ENCODE measurements around the gene HEXA. TPM values are rescaled to one million over a fixed set of nuclear protein-coding genes. Genes with fewer than 3 reads are reported as not detected.
"Not testable (repeated sequence)": the region's sequence is repeated elsewhere in the genome, so short reads cannot be mapped to it uniquely, and the experiment has no call there.

The HEXA gene
- total and polyA plus RNA-seq, 4 donors: 38.1 to 69.0 (median 52.7) TPM

DNA sequence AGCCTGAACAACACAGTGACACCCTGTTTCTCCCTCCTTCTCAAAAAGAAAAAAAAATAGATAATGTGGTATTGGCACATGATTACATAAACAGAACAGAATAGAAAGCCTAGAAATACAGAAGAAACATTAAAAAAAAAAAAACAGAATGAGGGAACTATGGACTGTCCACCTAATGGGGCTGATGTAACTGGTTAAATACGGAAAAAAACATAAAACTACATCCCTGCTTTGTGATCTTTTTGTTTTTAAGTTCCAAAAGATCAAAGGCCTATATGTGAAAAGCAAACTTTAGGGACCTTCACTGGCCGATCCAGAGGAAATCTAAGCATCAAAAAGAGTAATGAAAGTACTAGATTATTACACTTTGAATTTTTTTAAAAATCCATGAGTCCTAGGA is 39.5 kb upstream of the HEXA start (continued):
- TF ChIP-seq, protein P1, sequence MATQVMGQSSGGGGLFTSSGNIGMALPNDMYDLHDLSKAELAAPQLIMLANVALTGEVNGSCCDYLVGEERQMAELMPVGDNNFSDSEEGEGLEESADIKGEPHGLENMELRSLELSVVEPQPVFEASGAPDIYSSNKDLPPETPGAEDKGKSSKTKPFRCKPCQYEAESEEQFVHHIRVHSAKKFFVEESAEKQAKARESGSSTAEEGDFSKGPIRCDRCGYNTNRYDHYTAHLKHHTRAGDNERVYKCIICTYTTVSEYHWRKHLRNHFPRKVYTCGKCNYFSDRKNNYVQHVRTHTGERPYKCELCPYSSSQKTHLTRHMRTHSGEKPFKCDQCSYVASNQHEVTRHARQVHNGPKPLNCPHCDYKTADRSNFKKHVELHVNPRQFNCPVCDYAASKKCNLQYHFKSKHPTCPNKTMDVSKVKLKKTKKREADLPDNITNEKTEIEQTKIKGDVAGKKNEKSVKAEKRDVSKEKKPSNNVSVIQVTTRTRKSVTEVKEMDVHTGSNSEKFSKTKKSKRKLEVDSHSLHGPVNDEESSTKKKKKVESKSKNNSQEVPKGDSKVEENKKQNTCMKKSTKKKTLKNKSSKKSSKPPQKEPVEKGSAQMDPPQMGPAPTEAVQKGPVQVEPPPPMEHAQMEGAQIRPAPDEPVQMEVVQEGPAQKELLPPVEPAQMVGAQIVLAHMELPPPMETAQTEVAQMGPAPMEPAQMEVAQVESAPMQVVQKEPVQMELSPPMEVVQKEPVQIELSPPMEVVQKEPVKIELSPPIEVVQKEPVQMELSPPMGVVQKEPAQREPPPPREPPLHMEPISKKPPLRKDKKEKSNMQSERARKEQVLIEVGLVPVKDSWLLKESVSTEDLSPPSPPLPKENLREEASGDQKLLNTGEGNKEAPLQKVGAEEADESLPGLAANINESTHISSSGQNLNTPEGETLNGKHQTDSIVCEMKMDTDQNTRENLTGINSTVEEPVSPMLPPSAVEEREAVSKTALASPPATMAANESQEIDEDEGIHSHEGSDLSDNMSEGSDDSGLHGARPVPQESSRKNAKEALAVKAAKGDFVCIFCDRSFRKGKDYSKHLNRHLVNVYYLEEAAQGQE (IDR thresholded peaks at IDR 0.05): no peak
- no peak for TF ChIP-seq RXRA (IDR thresholded peaks at IDR 0.05)
- no peak for TF ChIP-seq NR2F2 (IDR thresholded peaks at IDR 0.05)

DNA sequence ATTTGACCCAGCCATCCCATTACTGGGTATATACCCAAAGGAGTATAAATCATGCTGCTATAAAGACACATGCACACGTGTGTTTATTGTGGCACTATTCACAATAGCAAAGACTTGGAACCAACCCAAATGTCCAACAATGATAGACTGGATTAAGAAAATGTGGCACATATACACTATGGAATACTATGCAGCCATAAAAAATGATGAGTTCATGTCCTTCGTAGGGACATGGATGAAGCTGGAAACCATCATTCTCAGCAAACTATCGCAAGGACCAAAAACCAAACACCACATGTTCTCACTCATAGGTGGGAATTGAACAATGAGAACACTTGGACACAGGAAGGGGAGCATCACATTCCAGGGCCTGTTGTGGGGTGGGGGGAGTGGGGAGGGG is 37.5 kb upstream of the HEXA start:
- not testable (repeated sequence) for H3K4me1 ChIP-seq (ENCODE audit: control insufficient read depth in 4 of 4, insufficient read depth in 4 of 4, low read length in 3 of 4); H3K27ac ChIP-seq (ENCODE audit: low read depth in 1 of 2, low read length in 2 of 2); H3K36me3 ChIP-seq (ENCODE audit: control insufficient read depth in 4 of 4, insufficient read depth in 3 of 4, low read depth in 1 of 4, low read length in 3 of 4); H3K9me3 ChIP-seq (ENCODE audit: control insufficient read depth in 4 of 4, low read length in 3 of 4); H3K27me3 ChIP-seq (ENCODE audit: control insufficient read depth in 4 of 4, insufficient read depth in 4 of 4, low read length in 3 of 4); H3K4me3 ChIP-seq (ENCODE audit: low read depth in 1 of 3, low read length in 3 of 3); H3K9ac ChIP-seq (ENCODE audit: low read depth in 1 of 2, low read length in 2 of 2); DNase-seq (ENCODE audit: low spot score)
- WGBS: 82% methylated on average over 3 of the region's 3 CpGs

DNA sequence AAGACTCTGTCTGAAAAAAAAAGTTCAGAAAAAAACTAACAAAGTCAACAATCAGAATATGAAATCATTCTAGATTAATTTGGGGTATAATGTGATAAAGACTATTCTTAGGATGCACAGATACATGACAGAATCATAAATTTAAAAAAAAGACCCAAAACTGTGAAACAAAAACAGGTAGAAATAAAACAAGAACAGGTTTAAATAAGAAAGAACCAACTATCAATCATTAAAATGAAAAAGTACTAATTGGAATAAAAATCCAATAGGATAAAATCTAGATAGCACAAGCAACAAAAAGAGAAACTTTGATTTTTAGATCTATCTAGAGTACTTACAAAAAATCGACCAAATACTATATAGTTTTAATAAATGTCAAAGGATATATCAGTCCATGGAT is 35.7 kb upstream of the HEXA start:
- Histone ChIP-seq H3K27ac (ENCODE audit: low read depth in 1 of 2, low read length in 2 of 2) (no peak overlapping the region), H3K9me3 (ENCODE audit: control insufficient read depth in 4 of 4, low read length in 3 of 4) (no peaks in the 10 kb centered on the region), H3K9ac (ENCODE audit: low read depth in 1 of 2, low read length in 2 of 2) (no peak overlapping the region), H3K27me3 (ENCODE audit: control insufficient read depth in 4 of 4, insufficient read depth in 4 of 4, low read length in 3 of 4) (no peaks in the 10 kb centered on the region), H3K36me3 (ENCODE audit: control insufficient read depth in 4 of 4, insufficient read depth in 3 of 4, low read depth in 1 of 4, low read length in 3 of 4) (no peaks in the 10 kb centered on the region), H3K4me1 (ENCODE audit: control insufficient read depth in 4 of 4, insufficient read depth in 4 of 4, low read length in 3 of 4) (no peaks in the 10 kb centered on the region), H3K4me3 (ENCODE audit: low read depth in 1 of 3, low read length in 3 of 3) (no peak overlapping the region)
- TF ChIP-seq EGR1 (IDR thresholded peaks at IDR 0.05; ENCODE audit: low read depth in 2 of 2) (no peak), GABPA (IDR thresholded peaks at IDR 0.05 in 1 of 2, conservative IDR thresholded peaks at IDR 0.05 in 1 of 2) (no peak), HNF4A (conservative IDR thresholded peaks at IDR 0.05) (no peak), RAD21 (IDR thresholded peaks at IDR 0.05) (no peak), FOXA2 (IDR thresholded peaks at IDR 0.05) (no peak), JUND (IDR thresholded peaks at IDR 0.05) (no peak)
- TF ChIP-seq, protein P2, sequence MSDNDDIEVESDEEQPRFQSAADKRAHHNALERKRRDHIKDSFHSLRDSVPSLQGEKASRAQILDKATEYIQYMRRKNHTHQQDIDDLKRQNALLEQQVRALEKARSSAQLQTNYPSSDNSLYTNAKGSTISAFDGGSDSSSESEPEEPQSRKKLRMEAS (IDR thresholded peaks at IDR 0.05): no peak
- TF ChIP-seq, protein P3, sequence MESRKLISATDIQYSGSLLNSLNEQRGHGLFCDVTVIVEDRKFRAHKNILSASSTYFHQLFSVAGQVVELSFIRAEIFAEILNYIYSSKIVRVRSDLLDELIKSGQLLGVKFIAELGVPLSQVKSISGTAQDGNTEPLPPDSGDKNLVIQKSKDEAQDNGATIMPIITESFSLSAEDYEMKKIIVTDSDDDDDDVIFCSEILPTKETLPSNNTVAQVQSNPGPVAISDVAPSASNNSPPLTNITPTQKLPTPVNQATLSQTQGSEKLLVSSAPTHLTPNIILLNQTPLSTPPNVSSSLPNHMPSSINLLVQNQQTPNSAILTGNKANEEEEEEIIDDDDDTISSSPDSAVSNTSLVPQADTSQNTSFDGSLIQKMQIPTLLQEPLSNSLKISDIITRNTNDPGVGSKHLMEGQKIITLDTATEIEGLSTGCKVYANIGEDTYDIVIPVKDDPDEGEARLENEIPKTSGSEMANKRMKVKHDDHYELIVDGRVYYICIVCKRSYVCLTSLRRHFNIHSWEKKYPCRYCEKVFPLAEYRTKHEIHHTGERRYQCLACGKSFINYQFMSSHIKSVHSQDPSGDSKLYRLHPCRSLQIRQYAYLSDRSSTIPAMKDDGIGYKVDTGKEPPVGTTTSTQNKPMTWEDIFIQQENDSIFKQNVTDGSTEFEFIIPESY (IDR thresholded peaks at IDR 0.05): no peak
- TF ChIP-seq, protein P4, sequence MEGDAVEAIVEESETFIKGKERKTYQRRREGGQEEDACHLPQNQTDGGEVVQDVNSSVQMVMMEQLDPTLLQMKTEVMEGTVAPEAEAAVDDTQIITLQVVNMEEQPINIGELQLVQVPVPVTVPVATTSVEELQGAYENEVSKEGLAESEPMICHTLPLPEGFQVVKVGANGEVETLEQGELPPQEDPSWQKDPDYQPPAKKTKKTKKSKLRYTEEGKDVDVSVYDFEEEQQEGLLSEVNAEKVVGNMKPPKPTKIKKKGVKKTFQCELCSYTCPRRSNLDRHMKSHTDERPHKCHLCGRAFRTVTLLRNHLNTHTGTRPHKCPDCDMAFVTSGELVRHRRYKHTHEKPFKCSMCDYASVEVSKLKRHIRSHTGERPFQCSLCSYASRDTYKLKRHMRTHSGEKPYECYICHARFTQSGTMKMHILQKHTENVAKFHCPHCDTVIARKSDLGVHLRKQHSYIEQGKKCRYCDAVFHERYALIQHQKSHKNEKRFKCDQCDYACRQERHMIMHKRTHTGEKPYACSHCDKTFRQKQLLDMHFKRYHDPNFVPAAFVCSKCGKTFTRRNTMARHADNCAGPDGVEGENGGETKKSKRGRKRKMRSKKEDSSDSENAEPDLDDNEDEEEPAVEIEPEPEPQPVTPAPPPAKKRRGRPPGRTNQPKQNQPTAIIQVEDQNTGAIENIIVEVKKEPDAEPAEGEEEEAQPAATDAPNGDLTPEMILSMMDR (IDR thresholded peaks at IDR 0.05; ENCODE audit: low read depth, low read length, missing input control): no peak
- no peak for DNase-seq (ENCODE audit: low spot score)
- 33% methylated on average over 1 of the region's 1 CpG for WGBS
